Measurements from ENCODE around the gene HDAC4.

HDAC4 gene

DNA sequence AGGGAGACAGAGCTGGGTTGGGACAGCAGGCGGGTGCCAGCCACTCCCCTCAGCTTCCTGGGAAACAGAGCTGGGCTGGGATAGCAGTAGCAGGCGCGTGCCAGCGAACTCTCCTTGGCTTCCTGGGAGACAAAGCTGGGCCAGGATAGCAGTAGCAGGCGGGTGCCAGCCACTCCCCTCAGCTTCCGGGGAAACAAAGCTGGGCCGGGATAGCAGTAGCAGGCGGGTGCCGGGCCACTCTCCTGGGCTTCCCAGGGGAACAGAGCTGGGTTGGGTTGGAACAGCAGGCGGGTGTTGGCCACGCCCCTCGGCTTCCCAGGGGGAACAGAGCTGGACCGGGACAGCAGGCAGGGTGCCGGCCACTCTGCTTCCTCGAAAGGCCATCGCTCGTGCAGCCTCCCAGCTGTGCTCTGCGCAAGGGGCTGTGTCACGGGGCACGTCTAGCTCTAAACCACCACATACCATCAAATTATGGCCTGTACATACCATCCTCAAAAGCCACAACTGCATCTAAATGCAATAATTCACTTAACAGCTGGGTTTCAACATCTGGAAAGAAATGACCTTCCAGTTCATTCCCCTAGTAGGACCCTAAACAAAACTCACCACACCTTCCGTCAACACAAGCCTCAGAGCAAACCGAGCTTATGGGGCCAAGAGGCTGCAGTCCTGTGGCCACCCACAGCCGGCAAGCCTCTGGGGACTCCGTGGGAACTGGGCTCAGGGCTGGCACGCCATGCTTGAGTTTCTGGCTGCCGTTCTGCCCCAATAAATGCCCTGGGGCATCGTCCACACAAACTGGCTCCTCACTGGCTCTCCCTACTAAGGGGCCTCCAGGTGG lies 324.7 kb downstream of the HDAC4 start:
- Histone ChIP-seq H3K4me2 (ENCODE audit: low read depth, low read length) (no peak overlapping the region), H2AFZ (ENCODE audit: low read length) (no peak overlapping the region), H3K9ac (ENCODE audit: low read length) (no peak overlapping the region), H3K79me2 (ENCODE audit: low read length) (no peaks in the 10 kb centered on the region), H3K4me3 (ENCODE audit: low read length) (no peak overlapping the region), H3K9me3 (replicated peaks; ENCODE audit: insufficient read depth, low read length) (no peaks in the 10 kb centered on the region), H3K4me1 (ENCODE audit: low read length) (no peaks in the 10 kb centered on the region), H3K27ac (ENCODE audit: low read length) (no peak overlapping the region), H3K27me3 (replicated peaks; ENCODE audit: insufficient read depth, low read length) (no peaks in the 10 kb centered on the region), H3K9me2 (replicated peaks; ENCODE audit: insufficient read depth, low read length) (no peaks in the 10 kb centered on the region), H3K36me3 (replicated peaks; ENCODE audit: insufficient read depth, low read length) (no peaks in the 10 kb centered on the region), H3F3A (ENCODE audit: insufficient read depth, low read length) (no peaks in the 10 kb centered on the region), H4K20me1 (ENCODE audit: insufficient read depth, low read length) (no peaks in the 10 kb centered on the region)
- no peak for DNase-seq
- TF ChIP-seq, protein P1, sequence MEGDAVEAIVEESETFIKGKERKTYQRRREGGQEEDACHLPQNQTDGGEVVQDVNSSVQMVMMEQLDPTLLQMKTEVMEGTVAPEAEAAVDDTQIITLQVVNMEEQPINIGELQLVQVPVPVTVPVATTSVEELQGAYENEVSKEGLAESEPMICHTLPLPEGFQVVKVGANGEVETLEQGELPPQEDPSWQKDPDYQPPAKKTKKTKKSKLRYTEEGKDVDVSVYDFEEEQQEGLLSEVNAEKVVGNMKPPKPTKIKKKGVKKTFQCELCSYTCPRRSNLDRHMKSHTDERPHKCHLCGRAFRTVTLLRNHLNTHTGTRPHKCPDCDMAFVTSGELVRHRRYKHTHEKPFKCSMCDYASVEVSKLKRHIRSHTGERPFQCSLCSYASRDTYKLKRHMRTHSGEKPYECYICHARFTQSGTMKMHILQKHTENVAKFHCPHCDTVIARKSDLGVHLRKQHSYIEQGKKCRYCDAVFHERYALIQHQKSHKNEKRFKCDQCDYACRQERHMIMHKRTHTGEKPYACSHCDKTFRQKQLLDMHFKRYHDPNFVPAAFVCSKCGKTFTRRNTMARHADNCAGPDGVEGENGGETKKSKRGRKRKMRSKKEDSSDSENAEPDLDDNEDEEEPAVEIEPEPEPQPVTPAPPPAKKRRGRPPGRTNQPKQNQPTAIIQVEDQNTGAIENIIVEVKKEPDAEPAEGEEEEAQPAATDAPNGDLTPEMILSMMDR (IDR thresholded peaks at IDR 0.05; ENCODE audit: low read length) = no peak
- TF ChIP-seq EZH2 (optimal IDR thresholded peaks at IDR 0.05; ENCODE audit: low read depth, low read length) = no peak
- TF ChIP-seq EZH2phosphoT487 (IDR thresholded peaks at IDR 0.05; ENCODE audit: low read length) = no peak

- Histone ChIP-seq H3F3A (ENCODE audit: insufficient read depth, low read length) (no peaks in the 10 kb centered on the region), H4K20me1 (ENCODE audit: insufficient read depth, low read length) (no peaks in the 10 kb centered on the region), H3K27ac (ENCODE audit: low read length) (no peak overlapping the region), H3K79me2 (ENCODE audit: low read length) (no peaks in the 10 kb centered on the region), H3K4me2 (ENCODE audit: low read depth, low read length) (no peak overlapping the region), H3K9me3 (replicated peaks; ENCODE audit: insufficient read depth, low read length) (no peaks in the 10 kb centered on the region), H3K4me3 (ENCODE audit: low read length) (no peak overlapping the region), H3K36me3 (replicated peaks; ENCODE audit: insufficient read depth, low read length) (no peaks in the 10 kb centered on the region), H3K4me1 (ENCODE audit: low read length) (no peaks in the 10 kb centered on the region), H3K27me3 (replicated peaks; ENCODE audit: insufficient read depth, low read length) (no peaks in the 10 kb centered on the region), H2AFZ (ENCODE audit: low read length) (no peak overlapping the region), H3K9me2 (replicated peaks; ENCODE audit: insufficient read depth, low read length) (no peaks in the 10 kb centered on the region), H3K9ac (ENCODE audit: low read length) (no peak overlapping the region)
- TF ChIP-seq, protein P1 (IDR thresholded peaks at IDR 0.05; ENCODE audit: low read length) = no peak
- TF ChIP-seq EZH2 (optimal IDR thresholded peaks at IDR 0.05; ENCODE audit: low read depth, low read length) = no peak
- no peak for DNase-seq
Measured at GRCh38 chr2:239073745-239074530, 326.9 kb downstream of the HDAC4 start.

GRCh38 chr2:239073270-239073669 lies 327.6 kb downstream of the HDAC4 start:
- no peaks in the 10 kb centered on the region for H3K27me3 ChIP-seq (replicated peaks; ENCODE audit: insufficient read depth, low read length)
- no peak for DNase-seq
- no peaks in the 10 kb centered on the region for H3K9me2 ChIP-seq (replicated peaks; ENCODE audit: insufficient read depth, low read length)
- H3K9me3 ChIP-seq (replicated peaks; ENCODE audit: insufficient read depth, low read length) = no peaks in the 10 kb centered on the region
- no peak overlapping the region for H3K9ac ChIP-seq (ENCODE audit: low read length)
- no peak overlapping the region for H3K4me3 ChIP-seq (ENCODE audit: low read length)
- H3K79me2 ChIP-seq (ENCODE audit: low read length) = no peaks in the 10 kb centered on the region
- H3F3A ChIP-seq (ENCODE audit: insufficient read depth, low read length) = no peaks in the 10 kb centered on the region
- no peaks in the 10 kb centered on the region for H3K4me1 ChIP-seq (ENCODE audit: low read length)
- no peak overlapping the region for H3K4me2 ChIP-seq (ENCODE audit: low read depth, low read length)
- TF ChIP-seq EZH2 (optimal IDR thresholded peaks at IDR 0.05; ENCODE audit: low read depth, low read length) (no peak), EZH2phosphoT487 (IDR thresholded peaks at IDR 0.05; ENCODE audit: low read length) (no peak)
- TF ChIP-seq, protein P1 (IDR thresholded peaks at IDR 0.05; ENCODE audit: low read length) = no peak
- no peaks in the 10 kb centered on the region for H3K36me3 ChIP-seq (replicated peaks; ENCODE audit: insufficient read depth, low read length)
- H2AFZ ChIP-seq (ENCODE audit: low read length) = no peak overlapping the region
- no peaks in the 10 kb centered on the region for H4K20me1 ChIP-seq (ENCODE audit: insufficient read depth, low read length)
- no peak overlapping the region for H3K27ac ChIP-seq (ENCODE audit: low read length)
